ENCODE measurements around the gene FXYD5. TPM values are rescaled to one million over a fixed set of nuclear protein-coding genes. Genes with fewer than 3 reads are reported as not detected.

Gene FXYD5
- total RNA-seq, 1 experiment from 2014 or later = 100 TPM

DNA sequence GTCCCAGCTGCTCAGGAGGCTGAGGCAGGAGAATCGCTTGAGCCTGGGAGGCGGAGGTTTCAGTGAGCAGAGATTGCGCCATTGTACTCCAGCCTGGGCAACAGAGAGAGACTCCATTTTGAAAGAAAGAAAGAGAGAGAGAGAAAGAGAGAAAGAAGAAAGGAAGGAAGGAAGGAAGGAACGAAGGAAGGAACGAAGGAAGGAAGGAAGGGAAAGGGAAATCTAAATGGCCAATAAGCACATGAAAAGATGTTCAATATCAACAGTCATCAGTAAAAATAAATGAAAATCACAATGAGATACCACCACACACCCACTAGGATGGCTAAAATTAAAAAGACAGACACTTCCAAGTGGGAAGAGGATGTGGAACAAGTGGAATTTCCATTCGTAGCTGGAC, 19.7 kb downstream of the FXYD5 start:
- Histone ChIP-seq H3K4ac (ENCODE audit: low read depth, low read length) (no peak overlapping the region), H4K20me1 (ENCODE audit: control insufficient read depth, insufficient read depth, insufficient read length) (no peaks in the 10 kb centered on the region), H3K27me3 (ENCODE audit: insufficient read depth, low read length) (no peaks in the 10 kb centered on the region), H3K56ac (ENCODE audit: insufficient read length, low read depth, low read length) (no peak overlapping the region), H2BK20ac (ENCODE audit: low read depth, low read length, poor library complexity, severe bottlenecking) (no peak overlapping the region), H2BK12ac (ENCODE audit: insufficient read length, low read depth, low read length) (no peak overlapping the region), H4K5ac (ENCODE audit: insufficient read length, low read depth, low read length) (no peak overlapping the region), H3K9ac (ENCODE audit: extremely low read depth, insufficient read length, low read length) (no peak overlapping the region), H3K14ac (ENCODE audit: insufficient read depth, low read length) (no peak overlapping the region), H2AFZ (ENCODE audit: low read length) (no peak overlapping the region), H3K23ac (ENCODE audit: insufficient read length, low read depth, low read length) (no peak overlapping the region), H3K27ac (ENCODE audit: insufficient read length, low read depth, low read length) (no peak overlapping the region), H3K79me2 (ENCODE audit: insufficient read depth, low read length) (no peaks in the 10 kb centered on the region), H3K79me1 (ENCODE audit: insufficient read depth, low read depth, low read length, poor library complexity, severe bottlenecking) (no peaks in the 10 kb centered on the region), H2BK5ac (ENCODE audit: insufficient read length, low read length) (no peak overlapping the region), H3K4me2 (ENCODE audit: insufficient read depth, insufficient read length, low read length) (no peak overlapping the region), H4K8ac (replicated peaks; ENCODE audit: insufficient read length, low read depth, low read length) (no peak overlapping the region), H4K91ac (ENCODE audit: insufficient read length, low read depth, low read length) (no peak overlapping the region), H3T11ph (ENCODE audit: low read length) (no peak overlapping the region), H3K18ac (ENCODE audit: insufficient read length, low read depth, low read length) (no peak overlapping the region), H2BK120ac (ENCODE audit: low read depth, low read length, poor library complexity, severe bottlenecking) (no peak overlapping the region), H3K23me2 (ENCODE audit: insufficient read length, low read depth, low read length, poor library complexity, severe bottlenecking) (no peaks in the 10 kb centered on the region), H2BK15ac (ENCODE audit: low read depth, low read length) (no peak overlapping the region), H3K9me3 (ENCODE audit: control insufficient read depth, low read depth, low read length) (no peaks in the 10 kb centered on the region), H3K4me1 (ENCODE audit: insufficient read depth, low read length) (no peaks in the 10 kb centered on the region), H2AK5ac (ENCODE audit: insufficient read length, low read length) (no peak overlapping the region)
- Mint-ChIP-seq H3K27me3 (ENCODE audit: low read depth) (peaks cover 5% of the 10 kb centered on the region; the same call in 1 of the 2 replicates), H3K36me3 (ENCODE audit: insufficient read depth in 1 of 3, low read depth in 3 of 3) (peaks cover 25 to 33% (median 26%) of the 10 kb centered on the region in 3 experiments; a peak in 6 of 7 replicates), H3K4me3 (no peak overlapping the region), H3K27ac (no peak overlapping the region), H3K9me3 (peaks cover 8 to 15% of the 10 kb centered on the region in 2 experiments; a peak in 4 of 5 replicates), H3K4me1 (peaks cover 5 to 6% of the 10 kb centered on the region in 2 experiments)
- no peak for DNase-seq
- WGBS (ENCODE audit: extremely low coverage, insufficient read length, low lambda C conversion rate) = no CpG with 5 or more reads among the region's 6 CpGs
- TF ChIP-seq, protein P1, sequence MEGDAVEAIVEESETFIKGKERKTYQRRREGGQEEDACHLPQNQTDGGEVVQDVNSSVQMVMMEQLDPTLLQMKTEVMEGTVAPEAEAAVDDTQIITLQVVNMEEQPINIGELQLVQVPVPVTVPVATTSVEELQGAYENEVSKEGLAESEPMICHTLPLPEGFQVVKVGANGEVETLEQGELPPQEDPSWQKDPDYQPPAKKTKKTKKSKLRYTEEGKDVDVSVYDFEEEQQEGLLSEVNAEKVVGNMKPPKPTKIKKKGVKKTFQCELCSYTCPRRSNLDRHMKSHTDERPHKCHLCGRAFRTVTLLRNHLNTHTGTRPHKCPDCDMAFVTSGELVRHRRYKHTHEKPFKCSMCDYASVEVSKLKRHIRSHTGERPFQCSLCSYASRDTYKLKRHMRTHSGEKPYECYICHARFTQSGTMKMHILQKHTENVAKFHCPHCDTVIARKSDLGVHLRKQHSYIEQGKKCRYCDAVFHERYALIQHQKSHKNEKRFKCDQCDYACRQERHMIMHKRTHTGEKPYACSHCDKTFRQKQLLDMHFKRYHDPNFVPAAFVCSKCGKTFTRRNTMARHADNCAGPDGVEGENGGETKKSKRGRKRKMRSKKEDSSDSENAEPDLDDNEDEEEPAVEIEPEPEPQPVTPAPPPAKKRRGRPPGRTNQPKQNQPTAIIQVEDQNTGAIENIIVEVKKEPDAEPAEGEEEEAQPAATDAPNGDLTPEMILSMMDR (conservative IDR thresholded peaks at IDR 0.05) = no peak
